NCI-H1105 (cell line): ENCODE data around the gene SH2B2.
"Not testable (repeated sequence)": the region's sequence is repeated elsewhere in the genome, so short reads cannot be mapped to it uniquely, and the experiment has no call there.

Experiments used
- DNase-seq: peaks from one replicate; lab custom pipeline; 2025; lab: John Stamatoyannopoulos, UW

The SH2B2 gene

GRCh38 chr7:102287111-102287980 lies 678 bp downstream of the SH2B2 start:
- DNase-seq = peak; percentile 51

DNA sequence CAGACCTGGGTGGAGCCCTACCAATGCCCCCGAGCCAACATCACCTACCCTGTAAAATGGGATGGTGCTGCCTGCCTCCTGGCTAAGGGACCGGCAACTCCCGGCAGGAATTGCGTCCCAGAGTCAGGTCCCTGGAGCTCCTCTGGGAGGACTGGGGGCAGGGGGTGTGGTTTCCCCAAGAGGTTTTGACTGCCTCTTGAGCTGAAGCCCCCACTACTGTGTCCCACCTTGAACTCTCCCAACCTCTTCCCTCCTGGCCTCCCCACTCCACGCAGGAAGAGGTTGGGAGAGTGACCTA lies 1.3 kb downstream of the SH2B2 start:
- no peak for DNase-seq

DNA sequence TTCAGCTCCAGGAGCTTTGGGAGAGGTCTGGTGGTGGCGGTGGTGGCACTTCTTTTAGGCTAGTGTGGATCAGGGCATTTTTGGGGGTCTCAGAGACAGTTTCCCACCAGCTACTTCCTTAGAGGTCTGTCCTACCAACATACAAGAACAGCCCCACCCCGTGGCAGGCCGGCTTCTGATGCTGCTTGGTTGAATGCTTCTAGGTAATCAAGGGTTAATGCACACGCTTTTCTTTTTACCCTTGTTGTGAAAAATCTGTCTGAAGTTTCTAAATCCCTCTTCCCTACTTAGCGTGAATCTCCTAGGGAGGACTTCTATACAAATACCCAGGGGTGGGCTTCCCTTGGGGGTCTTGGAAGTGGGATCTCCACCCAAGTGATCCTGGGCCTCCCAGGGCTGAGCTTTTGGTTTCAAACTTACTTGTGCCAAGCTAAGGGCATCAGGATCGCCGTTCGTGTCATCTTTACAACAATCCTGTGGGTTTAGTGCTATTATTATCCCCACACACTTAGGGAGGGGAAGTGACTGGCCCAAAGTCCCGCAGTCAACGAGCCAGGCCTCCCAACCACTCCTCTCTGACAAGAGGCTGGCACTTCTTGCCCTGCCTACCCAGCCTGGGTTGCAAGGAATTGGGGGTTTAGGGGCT lies 1.7 kb downstream of the SH2B2 start:
- no peak for DNase-seq

GRCh38 chr7:102289057-102289456 lies 2.4 kb downstream of the SH2B2 start:
- DNase-seq = no peak

- no peak for DNase-seq
These were observed 4.6 kb downstream of the SH2B2 start for GRCh38 chr7:102291056-102291915.

GRCh38 chr7:102291916-102292267 lies 5.2 kb downstream of the SH2B2 start:
- no peak for DNase-seq

- no peak for DNase-seq
These were observed 6.4 kb downstream of the SH2B2 start for GRCh38 chr7:102292813-102293798.

GRCh38 chr7:102294589-102294988 lies 7.9 kb downstream of the SH2B2 start:
- no peak for DNase-seq

GRCh38 chr7:102295346-102296178 lies 8.9 kb downstream of the SH2B2 start:
- DNase-seq = no peak

- no peak for DNase-seq
These were observed 9.4 kb downstream of the SH2B2 start for GRCh38 chr7:102296179-102296438.

DNA sequence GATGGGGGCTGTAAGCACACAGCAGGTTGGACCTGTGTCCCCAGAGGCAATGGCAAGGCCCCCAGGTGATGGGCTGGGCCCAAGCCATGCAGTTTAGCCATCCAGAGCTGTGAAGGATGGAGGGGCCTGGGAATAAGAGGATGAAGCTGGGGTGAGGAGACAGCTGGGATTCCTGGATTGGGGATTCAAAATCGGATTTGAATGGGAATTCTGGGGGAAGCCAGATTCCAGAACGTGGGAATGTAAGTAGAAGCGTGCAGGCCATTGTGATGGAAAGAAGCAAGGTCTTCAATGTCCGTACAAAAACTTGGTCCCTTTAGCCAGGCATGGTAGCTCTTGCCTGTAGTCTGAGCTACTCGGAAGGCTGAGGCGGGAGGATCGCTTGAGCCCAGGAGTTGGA lies 9.8 kb downstream of the SH2B2 start:
- no peak for DNase-seq

DNA sequence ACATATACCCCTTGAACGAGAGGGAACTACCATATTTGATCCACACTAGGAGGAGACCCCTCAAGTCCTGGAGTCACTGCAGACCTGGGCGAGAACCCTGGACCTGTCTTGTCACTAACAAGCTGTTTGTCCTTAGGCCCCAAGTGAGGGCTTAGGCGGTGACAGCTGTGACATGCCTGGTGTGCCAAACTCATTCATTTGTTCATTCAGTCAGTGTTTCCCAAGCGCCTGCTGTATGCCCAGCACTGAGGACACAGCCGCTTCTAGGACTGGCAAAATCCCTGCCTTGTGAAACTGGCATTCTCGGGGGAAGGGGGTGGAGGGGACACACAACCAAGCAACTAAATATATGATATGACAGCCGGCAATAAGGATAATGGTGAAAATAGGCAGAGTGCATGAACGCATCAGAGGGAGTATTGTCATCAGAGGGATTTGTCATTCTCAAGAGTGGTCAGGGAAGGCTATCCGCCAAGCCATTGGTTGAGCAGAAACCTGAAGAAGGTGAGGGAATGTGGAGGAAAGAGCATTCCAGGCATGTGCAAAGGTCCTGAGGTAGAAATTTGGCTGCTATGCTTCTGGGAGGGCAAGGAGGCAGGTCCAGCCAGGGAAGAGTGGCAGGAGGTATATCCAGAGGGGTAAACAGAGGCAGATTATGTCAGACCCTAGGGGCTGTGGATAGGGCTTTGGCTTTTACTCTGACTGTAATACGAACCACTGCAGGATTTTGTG lies 11.0 kb downstream of the SH2B2 start:
- DNase-seq = no peak

- no peak for DNase-seq
These were observed 14.1 kb downstream of the SH2B2 start for GRCh38 chr7:102300643-102301221.

DNA sequence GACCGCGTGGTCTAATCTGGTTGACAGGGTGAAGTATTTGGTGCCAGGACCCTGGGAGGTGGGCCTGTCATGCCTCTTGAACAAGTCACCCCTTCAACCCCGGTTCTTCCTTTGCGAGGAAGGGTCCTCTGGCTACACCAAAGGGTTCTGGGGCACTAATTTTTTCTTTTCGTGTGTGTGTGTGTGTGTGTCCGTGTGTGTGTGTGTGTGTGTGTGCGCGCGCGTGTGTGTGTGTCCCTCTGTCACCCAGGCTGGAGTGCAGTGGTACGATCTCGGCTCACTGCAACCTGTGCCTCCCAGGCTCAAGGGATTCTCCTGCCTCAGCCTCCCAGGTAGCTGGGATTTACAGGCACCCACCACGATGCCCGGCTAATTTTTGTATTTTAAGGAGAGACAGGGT lies 14.7 kb downstream of the SH2B2 start:
- DNase-seq = not testable (repeated sequence)

- no peak for DNase-seq
These were observed 15.4 kb downstream of the SH2B2 start for GRCh38 chr7:102302025-102302424.

GRCh38 chr7:102303669-102304422 lies 17.2 kb downstream of the SH2B2 start:
- DNase-seq = no peak

GRCh38 chr7:102304668-102305067 lies 18.0 kb downstream of the SH2B2 start:
- DNase-seq = no peak

DNA sequence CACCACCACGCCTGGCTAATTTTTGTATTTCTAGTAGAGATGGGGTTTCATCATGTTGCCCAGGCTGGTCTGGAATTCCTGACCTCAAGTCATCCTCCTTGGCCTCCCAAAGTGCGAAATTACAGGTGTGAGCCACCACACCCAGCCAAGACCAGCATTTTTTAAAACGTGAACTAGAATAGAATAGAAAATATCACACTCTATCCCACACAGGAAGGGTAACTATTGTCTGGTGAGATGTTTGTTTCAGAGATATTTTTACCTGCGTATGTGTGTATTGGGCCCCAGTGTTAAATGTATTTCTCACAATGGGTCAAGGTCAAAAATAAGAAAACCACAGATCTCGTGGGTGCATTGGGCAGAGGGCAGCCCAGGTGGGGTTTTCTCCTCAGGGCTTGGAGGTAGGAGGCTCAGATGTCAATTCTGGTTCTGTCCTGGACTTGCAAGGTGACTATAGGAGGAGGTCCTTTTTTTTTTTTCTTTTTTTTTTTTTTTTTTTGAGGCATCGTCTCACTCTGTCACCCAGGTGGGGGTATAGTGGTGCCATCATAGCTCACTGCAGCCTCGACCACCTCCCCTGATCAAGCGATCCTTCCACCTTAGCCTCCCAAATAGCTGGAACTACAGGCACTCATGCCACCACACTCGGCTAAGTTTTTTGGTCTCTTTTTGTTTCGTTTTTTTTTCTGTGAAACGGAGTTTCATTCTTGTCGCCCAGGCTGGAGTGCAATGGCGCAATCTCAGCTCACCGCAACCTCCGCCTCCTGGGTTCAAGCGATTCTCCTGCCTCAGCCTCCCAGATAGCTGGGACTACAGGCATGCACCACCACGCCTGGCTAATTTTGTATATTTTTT lies 19.0 kb downstream of the SH2B2 start:
- DNase-seq = no peak
